Stimulated activated CD8-positive, alpha-beta memory T cell treated with anti-CD3 and anti-CD28 coated beads, Interleukin-15, amount 100 ng/mL, for 4 hours (primary cell): ENCODE data around the gene FGFR1OP2.

Experiments
- DNase-seq, 2 donors: peaks; one replicate each; pipeline ENCODE4 v3.0.0-alpha.2; 2020; ENCODE audit warnings: low read depth in 2 of 2

Gene FGFR1OP2

DNA sequence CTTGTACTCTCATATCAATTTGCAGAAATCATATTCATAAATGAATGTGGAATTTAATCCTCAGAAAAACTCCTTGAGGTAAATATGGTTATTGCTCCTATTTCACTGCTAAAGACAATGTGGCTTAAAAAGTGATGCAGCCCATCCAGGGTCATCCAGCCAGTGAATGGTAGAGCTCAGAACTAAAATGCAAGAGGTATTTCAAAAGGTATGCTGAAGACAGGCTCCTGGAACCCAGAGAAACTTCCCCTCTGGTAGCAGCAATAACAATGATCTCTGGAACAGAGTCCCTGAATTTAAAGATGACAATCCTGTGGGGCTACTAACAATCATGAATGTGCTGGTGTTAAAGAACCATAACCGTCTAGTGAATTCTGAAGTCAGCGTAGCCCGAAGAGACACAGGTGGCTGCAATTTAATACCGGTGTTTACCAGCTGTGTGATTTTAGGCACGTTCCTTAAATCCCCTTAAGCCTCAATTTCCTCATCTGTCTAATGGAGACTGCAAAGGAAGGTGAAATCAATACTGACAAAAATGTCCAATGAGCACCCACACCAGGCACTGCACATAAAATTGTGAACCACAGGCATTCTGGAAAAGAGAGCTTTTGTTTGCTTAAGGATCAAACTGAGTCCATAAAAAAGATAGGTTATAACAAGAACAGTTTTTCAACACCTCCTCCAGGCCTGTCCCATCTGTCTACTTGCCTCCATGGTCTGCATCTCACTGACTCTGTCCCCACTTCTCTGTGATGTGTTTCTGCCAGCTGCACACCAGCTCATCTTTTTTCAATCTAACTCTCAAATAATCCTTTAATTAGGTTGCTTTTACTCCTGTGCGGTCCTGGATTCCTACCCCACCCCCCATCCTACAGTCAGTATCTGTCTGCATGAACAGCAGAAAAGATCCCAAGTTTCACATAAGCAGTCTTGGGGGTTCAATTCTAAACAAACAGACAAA, 65.4 kb downstream of the FGFR1OP2 start:
- no peak for DNase-seq

DNA sequence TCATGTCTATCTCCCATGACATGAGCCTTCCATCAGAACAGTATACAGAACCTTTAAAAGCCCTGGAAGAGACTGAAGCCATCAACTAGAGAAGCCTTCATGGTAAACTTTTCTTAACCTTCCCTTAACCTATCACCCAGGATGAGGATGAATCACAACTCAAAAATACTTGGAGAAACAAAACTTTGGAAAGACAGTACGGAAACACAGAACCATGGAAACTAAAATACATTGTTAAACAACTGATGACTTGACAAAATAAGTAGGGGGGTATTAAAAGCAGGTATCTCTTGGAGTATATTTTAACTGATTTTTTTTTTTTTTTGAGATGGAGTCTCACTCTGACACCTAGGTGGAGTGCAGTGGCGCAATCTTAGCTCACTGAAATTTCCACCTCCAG, 67.2 kb downstream of the FGFR1OP2 start:
- DNase-seq = no peak

DNA sequence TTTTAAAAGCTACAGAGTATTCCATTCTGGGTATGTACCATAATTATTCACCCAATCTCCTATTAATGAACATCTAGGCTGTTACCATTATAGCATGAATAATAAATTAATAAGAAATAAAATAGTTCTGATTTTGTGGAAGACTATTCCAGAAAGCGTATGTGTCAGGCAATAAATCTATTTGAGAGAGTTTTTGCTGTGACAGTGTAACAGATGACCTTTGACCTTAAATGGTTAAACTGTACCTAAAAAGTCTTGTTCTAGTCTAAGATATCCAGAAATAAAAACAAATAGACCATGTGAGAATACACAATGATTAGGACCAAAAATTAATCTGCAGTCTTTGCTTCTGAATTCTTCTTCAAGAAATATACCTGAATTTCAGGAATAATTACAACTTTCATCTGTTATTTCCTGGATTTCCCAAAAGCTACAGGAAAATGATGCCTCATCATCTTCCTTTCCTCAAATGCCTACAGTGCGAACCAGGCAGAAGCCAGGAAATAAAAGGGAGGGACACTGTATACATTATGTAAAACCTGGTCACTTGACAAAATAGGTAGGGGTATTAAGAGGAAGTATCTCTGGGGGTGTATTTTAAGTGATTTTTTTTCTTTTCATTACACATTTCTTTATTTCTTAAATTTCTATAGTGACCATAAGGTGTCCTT, 68.7 kb downstream of the FGFR1OP2 start:
- DNase-seq = no peak

DNA sequence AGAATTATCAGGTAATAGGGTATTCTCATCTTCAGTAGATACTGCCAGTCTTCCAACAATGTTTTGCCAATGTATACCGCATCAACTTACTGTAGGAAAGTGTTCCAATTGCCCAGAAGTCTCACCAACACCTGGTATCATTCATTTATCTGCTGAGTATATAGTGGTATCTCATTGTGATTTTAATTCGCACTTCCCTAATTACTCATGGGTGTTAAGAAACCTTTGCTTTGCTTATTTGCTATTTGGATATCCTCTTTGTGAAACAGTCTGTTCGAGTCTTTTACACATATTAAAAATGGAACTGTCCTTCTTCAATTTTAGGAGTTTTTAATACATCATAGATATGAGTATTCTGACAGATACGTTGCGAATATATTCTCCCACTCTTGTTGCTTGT, 69.8 kb downstream of the FGFR1OP2 start:
- DNase-seq = no peak

- no peak for DNase-seq
These were observed 71.6 kb downstream of the FGFR1OP2 start for GRCh38 chr12:27009881-27010301.

- DNase-seq = no peak
These were observed 74.1 kb downstream of the FGFR1OP2 start for GRCh38 chr12:27012239-27012981.

GRCh38 chr12:27012982-27013255, 74.6 kb downstream of the FGFR1OP2 start:
- no peak for DNase-seq

DNA sequence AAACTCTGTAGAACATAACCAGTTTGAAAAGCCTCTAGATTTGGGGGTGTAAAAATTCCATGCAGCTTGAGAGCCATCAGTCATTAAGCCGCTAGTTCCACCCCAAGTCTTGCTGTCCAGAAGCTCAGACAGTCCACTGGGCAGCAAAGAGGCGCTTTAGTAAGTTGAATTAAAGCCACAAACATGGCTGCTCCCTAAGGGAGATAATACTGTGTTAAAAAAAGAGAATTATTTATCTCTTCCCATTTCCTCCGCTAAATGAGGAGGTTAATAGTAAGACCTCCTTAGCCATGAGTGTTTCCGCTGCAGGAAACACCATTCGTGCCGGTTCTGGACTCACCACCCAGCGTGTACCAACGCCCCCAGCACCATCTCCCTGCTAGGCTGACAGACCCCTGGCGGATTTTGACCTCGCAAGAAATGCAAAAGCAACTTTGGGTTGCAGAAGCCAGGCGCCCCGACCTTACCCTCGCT, 75.4 kb downstream of the FGFR1OP2 start:
- DNase-seq = no peak

DNA sequence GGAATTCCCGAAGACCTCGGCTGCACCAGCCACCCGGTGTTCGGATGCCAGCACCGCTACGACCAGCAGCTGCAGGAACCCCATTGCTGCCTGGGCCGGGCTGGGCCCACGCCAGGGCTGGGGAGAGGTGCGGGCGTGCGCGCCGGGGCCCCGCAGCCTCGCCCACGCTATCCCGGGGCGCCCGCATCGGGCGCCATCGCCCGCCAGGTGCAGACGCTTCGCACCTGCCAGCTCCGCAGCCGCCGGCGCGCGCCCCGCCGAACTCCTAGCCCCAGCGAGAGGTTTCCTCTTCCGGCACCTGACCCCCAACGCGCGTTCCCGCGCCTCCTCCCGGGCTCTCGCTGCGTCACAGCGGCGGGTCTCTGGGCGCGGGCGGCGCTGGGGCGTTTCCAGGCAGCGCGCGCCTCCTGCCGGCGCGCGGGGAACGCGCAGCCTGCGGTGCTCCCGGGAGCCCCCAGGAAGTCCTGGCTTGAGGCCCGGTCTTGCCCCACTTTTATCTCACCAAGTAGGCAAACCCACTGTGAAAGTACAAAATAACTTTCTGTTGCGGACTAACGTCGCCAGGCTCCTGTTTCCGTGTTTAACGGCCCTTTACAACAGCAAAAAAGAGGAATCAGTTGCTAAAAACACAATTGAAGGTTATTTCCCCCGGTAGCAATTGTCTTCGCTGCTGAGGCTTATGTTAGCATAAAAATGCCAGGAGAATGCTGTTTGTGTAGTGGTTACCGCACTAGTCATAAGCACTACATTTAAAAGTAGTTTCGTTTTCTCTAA, 76.0 kb downstream of the FGFR1OP2 start, which contains the start of gene TM7SF3:
Gene TM7SF3 (minus strand): TSS at position 300 of the 774 bp plus-strand sequence. CDS start 216 bp downstream, at position 84.
- DNase-seq = peak; percentile 87 to 90

DNA sequence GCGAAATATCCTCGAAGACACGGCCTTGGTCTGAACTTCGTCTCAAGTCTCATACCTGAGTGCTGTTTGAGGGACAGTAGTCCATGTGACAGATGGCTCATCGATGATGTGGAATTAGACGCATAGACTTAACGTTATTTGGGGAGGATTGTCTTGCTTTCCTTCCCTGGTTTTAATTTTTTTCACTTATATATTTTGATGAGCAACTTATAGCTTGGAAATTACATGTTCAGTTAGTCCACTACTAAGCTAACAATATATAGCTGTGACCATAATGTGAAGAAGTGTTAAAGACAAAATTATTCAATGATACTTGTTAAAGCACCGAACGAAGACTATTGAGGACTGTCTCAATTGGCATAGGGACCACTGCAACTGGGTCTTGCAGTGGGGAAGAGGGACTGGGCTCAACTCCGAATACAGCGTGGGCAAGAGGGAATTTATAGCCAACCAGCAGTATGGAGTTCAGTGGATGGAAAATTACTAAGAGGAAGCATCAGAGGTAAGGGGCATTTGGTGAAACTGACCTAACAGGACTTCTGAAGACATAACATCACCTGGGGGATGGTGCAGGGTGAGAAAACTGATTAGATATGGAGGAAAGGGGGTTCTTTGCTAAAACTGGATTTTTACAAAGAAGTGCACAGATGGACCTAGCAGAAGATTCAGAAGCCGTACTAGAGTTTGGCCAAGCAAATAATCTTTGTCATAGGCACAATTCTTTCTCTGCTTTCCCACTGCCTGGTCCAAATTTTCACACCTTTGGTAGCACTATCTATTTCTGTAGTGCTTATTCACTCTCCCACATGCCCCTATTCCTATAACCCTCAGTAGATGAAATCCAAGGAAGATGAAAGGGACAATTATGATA, 76.8 kb downstream of the FGFR1OP2 start:
- no peak for DNase-seq

DNA sequence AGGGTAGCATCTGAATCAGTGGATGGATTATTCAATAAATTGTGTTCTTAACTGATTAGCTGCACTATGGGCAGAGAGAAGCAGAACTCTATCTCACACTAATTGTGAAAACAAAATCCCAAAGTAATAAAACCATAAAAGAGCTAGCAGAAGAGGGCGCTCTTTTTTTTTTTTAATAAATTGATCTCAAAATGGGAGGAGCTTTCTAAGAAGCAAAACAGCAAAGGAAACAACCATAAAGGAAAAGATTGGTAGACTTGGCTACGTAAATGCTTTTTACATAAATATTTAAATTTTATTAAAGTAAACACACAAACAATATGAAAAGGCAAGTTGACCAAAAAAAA, 77.4 kb downstream of the FGFR1OP2 start:
- DNase-seq = no peak
